OCI-LY1 (cell line): ENCODE measurements around the gene ERGIC1.

ENCODE experiments used
- H2AFZ ChIP-seq: fragments of 200-600 bp; sonication (generic), shearing (Covaris generic); 2 replicates; pipeline ENCODE4 v1.6.0; 2014; ENCODE audit warnings: antibody characterized with exemption, mild to moderate bottlenecking, low read length
- H3F3A ChIP-seq: fragments of 200-600 bp; sonication (generic), shearing (Covaris generic); 2 replicates; pipeline ENCODE4 v1.6.0; 2014; ENCODE audit warnings: mild to moderate bottlenecking, antibody characterized with exemption, low read length, moderate library complexity; ENCODE audit not compliant: insufficient read depth
- H3K27ac ChIP-seq: fragments of 200-600 bp; sonication (generic); 2 replicates; pipeline ENCODE4 v1.5.1; 2014; ENCODE audit warnings: low read length, mixed run types, mild to moderate bottlenecking, low read depth; ENCODE audit not compliant: poor library complexity, severe bottlenecking
- H3K27me3 ChIP-seq: fragments of 200-600 bp; sonication (generic); 2 replicates; pipeline ENCODE4 v1.6.0; 2014; ENCODE audit warnings: antibody characterized with exemption, mild to moderate bottlenecking, low read length, moderate library complexity; ENCODE audit not compliant: insufficient read depth
- H3K36me3 ChIP-seq: fragments of 200-600 bp; sonication (generic); 2 replicates; pipeline ENCODE4 v1.6.1; 2014; ENCODE audit warnings: mild to moderate bottlenecking, antibody characterized with exemption, low read length, moderate library complexity, mixed read lengths; ENCODE audit not compliant: insufficient read depth
- H3K4me1 ChIP-seq: fragments of 200-600 bp; sonication (generic); 2 replicates; pipeline ENCODE4 v1.5.1; 2014; ENCODE audit warnings: mild to moderate bottlenecking, low read length, moderate library complexity; ENCODE audit not compliant: insufficient read depth, severe bottlenecking
- H3K4me2 ChIP-seq: fragments of 200-600 bp; sonication (generic), shearing (Covaris generic); 2 replicates; pipeline ENCODE4 v1.6.1; 2014; ENCODE audit warnings: low read length
- H3K4me3 ChIP-seq: fragments of 200-600 bp; sonication (generic); 2 replicates; pipeline ENCODE4 v1.5.1; 2014; ENCODE audit warnings: low read length, low read depth, mild to moderate bottlenecking, mixed read lengths; ENCODE audit not compliant: poor library complexity, severe bottlenecking
- H3K79me2 ChIP-seq: fragments of 200-600 bp; shearing (Covaris generic); 2 replicates; pipeline ENCODE4 v1.6.1; 2016; ENCODE audit warnings: mixed run types, low read length, mixed read lengths; ENCODE audit not compliant: insufficient read depth
- H3K9ac ChIP-seq: fragments of 200-600 bp; sonication (generic), shearing (Covaris generic); 2 replicates; pipeline ENCODE4 v1.6.1; 2014; ENCODE audit warnings: mild to moderate bottlenecking, low read length, mixed read lengths
- H3K9me2 ChIP-seq: fragments of 200-600 bp; sonication (generic), shearing (Covaris generic); 2 replicates; pipeline ENCODE4 v1.6.1; 2014; ENCODE audit warnings: low read depth, mild to moderate bottlenecking, low read length, mixed read lengths
- H3K9me3 ChIP-seq: fragments of 200-600 bp; shearing (Covaris generic); 2 replicates; pipeline ENCODE4 v1.6.1; 2014; ENCODE audit warnings: low read length, mixed read lengths
- H4K20me1 ChIP-seq: fragments of 200-600 bp; sonication (generic), shearing (Covaris generic); 2 replicates; pipeline ENCODE4 v1.6.0; 2016; ENCODE audit warnings: mild to moderate bottlenecking, low read length; ENCODE audit not compliant: insufficient read depth
- EZH2 ChIP-seq: fragments of 200-600 bp; sonication (generic), shearing (Covaris generic); IDR thresholded peaks from 2 replicates; pipeline ENCODE4 v1.8.0; 2017; ENCODE audit warnings: borderline replicate concordance, mixed run types, mild to moderate bottlenecking, antibody characterized with exemption, low read length, moderate library complexity, mixed read lengths
- TF ChIP-seq, protein P1 (sequence below): fragments of 200-600 bp; sonication (generic), shearing (Covaris generic); IDR thresholded peaks from 2 replicates; pipeline ENCODE4 v1.5.1; 2017; ENCODE audit warnings: mild to moderate bottlenecking, antibody characterized with exemption, low read length, moderate library complexity, mixed read lengths

ERGIC1 gene

DNA sequence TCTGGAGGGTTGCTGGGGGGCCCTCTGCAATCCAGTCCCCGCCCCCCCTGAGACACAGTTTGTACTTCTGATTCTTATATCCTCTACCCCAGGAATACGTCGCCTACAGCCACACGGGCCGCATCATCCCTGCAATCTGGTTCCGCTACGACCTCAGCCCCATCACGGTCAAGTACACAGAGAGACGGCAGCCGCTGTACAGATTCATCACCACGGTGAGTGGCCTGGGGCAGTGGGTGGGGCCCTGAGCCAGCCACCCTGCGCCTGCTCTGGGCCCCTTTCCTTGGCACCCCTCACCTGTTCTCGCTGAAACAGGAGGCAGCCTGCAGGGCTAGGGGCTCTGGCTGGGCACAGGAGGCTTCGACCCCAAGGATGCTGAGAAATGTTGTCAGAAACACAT is 101.0 kb downstream of the ERGIC1 start:
- TF ChIP-seq, protein P1, sequence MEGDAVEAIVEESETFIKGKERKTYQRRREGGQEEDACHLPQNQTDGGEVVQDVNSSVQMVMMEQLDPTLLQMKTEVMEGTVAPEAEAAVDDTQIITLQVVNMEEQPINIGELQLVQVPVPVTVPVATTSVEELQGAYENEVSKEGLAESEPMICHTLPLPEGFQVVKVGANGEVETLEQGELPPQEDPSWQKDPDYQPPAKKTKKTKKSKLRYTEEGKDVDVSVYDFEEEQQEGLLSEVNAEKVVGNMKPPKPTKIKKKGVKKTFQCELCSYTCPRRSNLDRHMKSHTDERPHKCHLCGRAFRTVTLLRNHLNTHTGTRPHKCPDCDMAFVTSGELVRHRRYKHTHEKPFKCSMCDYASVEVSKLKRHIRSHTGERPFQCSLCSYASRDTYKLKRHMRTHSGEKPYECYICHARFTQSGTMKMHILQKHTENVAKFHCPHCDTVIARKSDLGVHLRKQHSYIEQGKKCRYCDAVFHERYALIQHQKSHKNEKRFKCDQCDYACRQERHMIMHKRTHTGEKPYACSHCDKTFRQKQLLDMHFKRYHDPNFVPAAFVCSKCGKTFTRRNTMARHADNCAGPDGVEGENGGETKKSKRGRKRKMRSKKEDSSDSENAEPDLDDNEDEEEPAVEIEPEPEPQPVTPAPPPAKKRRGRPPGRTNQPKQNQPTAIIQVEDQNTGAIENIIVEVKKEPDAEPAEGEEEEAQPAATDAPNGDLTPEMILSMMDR: no peak
- TF ChIP-seq EZH2: no peak
- H3K36me3 ChIP-seq: peaks cover 37% of the 10 kb centered on the region

DNA sequence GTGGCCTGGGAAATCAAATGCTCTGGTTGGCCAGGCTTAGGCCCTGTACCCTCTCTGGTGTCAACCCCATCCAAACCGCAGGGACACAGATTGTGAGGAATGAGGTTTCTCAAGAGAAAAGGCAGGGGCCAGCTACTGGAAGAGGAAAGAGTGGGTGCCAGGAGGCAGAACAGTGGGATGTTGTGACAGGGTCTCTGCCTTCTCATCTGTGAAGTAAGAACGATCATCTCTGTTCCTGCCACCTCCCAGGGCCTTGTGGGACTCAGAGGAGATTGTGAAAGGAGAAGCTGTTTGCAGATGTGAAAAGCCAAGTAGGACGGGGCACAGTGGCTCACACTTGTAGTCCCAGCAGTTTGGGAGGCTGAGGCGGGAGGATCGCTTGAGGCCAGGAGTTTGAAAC is 102.3 kb downstream of the ERGIC1 start:
- Histone ChIP-seq H3F3A (no peaks in the 10 kb centered on the region), H2AFZ (no peak overlapping the region), H3K27ac (no peak overlapping the region), H3K4me1 (no peaks in the 10 kb centered on the region), H3K36me3 (peaks cover 43% of the 10 kb centered on the region), H4K20me1 (no peaks in the 10 kb centered on the region), H3K4me2 (no peak overlapping the region), H3K27me3 (no peaks in the 10 kb centered on the region), H3K79me2 (no peaks in the 10 kb centered on the region), H3K4me3 (no peak overlapping the region), H3K9me2 (no peaks in the 10 kb centered on the region), H3K9me3 (no peaks in the 10 kb centered on the region), H3K9ac (no peak overlapping the region)
- TF ChIP-seq, protein P1: no peak
- TF ChIP-seq EZH2: no peak

More for the DNA sequence above, 101.0 kb downstream of the ERGIC1 start:
- Histone ChIP-seq H4K20me1 (no peaks in the 10 kb centered on the region), H3K27me3 (no peaks in the 10 kb centered on the region), H3K9me3 (no peaks in the 10 kb centered on the region), H2AFZ (no peak overlapping the region), H3K4me3 (no peak overlapping the region), H3K9ac (no peak overlapping the region), H3K4me2 (no peak overlapping the region), H3K27ac (no peak overlapping the region), H3K4me1 (no peaks in the 10 kb centered on the region), H3F3A (no peaks in the 10 kb centered on the region), H3K79me2 (no peaks in the 10 kb centered on the region), H3K9me2 (no peaks in the 10 kb centered on the region)

DNA sequence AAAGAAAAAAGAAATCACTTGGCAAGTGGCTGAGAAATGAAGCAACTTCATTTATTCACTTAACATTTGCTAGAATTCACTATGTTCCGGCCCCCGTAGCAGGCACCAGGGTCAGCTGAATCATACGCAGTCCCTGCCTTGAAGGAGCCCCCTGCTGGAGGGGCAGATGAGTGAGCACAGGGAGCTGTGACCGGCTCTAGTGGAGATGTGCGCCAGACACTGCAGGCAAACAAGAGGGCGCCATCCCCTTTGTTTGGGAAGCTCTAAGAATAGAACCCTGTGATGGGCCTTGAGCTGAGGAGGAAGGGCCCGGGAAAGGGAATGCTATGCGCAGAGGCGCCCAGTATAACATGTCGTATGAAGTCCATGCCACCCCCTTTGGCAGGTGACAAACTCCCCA is 105.0 kb downstream of the ERGIC1 start:
- Histone ChIP-seq H3K9me2 (no peaks in the 10 kb centered on the region), H3K4me3 (no peak overlapping the region), H3K9ac (no peak overlapping the region), H4K20me1 (no peaks in the 10 kb centered on the region), H3K9me3 (no peaks in the 10 kb centered on the region), H3K27me3 (no peaks in the 10 kb centered on the region), H3K27ac (no peak overlapping the region), H3K36me3 (peaks cover 43% of the 10 kb centered on the region), H3K79me2 (no peaks in the 10 kb centered on the region), H3F3A (no peaks in the 10 kb centered on the region), H3K4me1 (no peaks in the 10 kb centered on the region), H3K4me2 (no peak overlapping the region), H2AFZ (no peak overlapping the region)
- TF ChIP-seq EZH2: no peak
- TF ChIP-seq, protein P1: peak; percentile 61
